SK-N-SH (cell line): ENCODE results near the gene LSP1. TPM values are rescaled to one million over a fixed set of nuclear protein-coding genes. Genes with fewer than 3 reads are reported as not detected.
A peak's percentile ranks its signal among the peaks of the same experiment; 100 is the strongest.

Experiments
- CTCF ChIA-PET: fragments of 300-600, 350-600 bp; formaldehyde crosslinking; extraction: SDS; loops from one replicate; lab custom pipeline; 2021; lab: Yijun Ruan, JAX
- POLR2A ChIA-PET: fragments of 350-600 bp; sonication (Branson Sonifier 250); formaldehyde crosslinking; extraction: SDS; loops from one replicate; lab custom pipeline; 2020; ENCODE audit warnings: antibody characterized with exemption, inconsistent platforms; lab: Yijun Ruan, JAX
- DNase-seq: peaks from one replicate; pipeline ENCODE4 v3.0.0; 2012
- H2AFZ ChIP-seq: fragments of 200-600 bp; sonication (generic); 2 replicates; pipeline ENCODE4 v1.8.1; 2016; ENCODE audit warnings: antibody characterized with exemption, mild to moderate bottlenecking, low read depth
- H3F3A ChIP-seq: fragments of 200-600 bp; sonication (generic); replicated peaks from 2 replicates; pipeline ENCODE3; 2016; ENCODE audit warnings: antibody characterized with exemption, mild to moderate bottlenecking; ENCODE audit not compliant: insufficient read depth
- H3K27ac ChIP-seq, 2 experiments: fragments of 200-500 bp in 1 of 2; fragments of 200-600 bp in 1 of 2; sonication (Bioruptor generic) in 1 of 2; sonication (generic), shearing (Covaris generic) in 1 of 2; 2 replicates each; pipeline versions ENCODE4 v1.5.1 to v1.6.1; 2014 to 2016; ENCODE audit warnings: low read depth in 2 of 2, inconsistent platforms in 1 of 2, low read length in 1 of 2, mild to moderate bottlenecking in 1 of 2, mixed read lengths in 1 of 2
- H3K27me3 ChIP-seq: fragments of 200-600 bp; sonication (generic), shearing (Covaris generic); 2 replicates; pipeline ENCODE4 v1.6.1; 2016; ENCODE audit warnings: mixed run types; ENCODE audit not compliant: insufficient read depth
- H3K36me3 ChIP-seq, 2 experiments: fragments of 200-500 bp in 1 of 2; fragments of 200-600 bp in 1 of 2; sonication (Bioruptor generic) in 1 of 2; sonication (generic) in 1 of 2; replicated peaks in 1 of 2; 2 replicates each; pipeline versions ENCODE3 to v1.5.1; 2014 to 2016; ENCODE audit warnings: low read length in 1 of 2, mild to moderate bottlenecking in 1 of 2; ENCODE audit not compliant: insufficient read depth in 2 of 2, control insufficient read depth in 1 of 2
- H3K4me1 ChIP-seq, 2 experiments: fragments of 200-500 bp in 1 of 2; fragments of 200-600 bp in 1 of 2; sonication (Bioruptor generic) in 1 of 2; sonication (generic), shearing (Covaris generic) in 1 of 2; 2 replicates each; pipeline versions ENCODE4 v1.5.1 to v1.6.1; 2014 to 2016; ENCODE audit warnings: low read depth in 1 of 2, low read length in 1 of 2, mixed run types in 1 of 2; ENCODE audit not compliant: insufficient read depth in 2 of 2, control insufficient read depth in 1 of 2
- H3K4me2 ChIP-seq: fragments of 200-600 bp; sonication (generic), shearing (Covaris generic); 2 replicates; pipeline ENCODE4 v1.6.1; 2017; ENCODE audit warnings: mixed run types
- H3K4me3 ChIP-seq, 2 experiments: fragments of 200-500 bp in 1 of 2; fragments of 200-600 bp in 1 of 2; sonication (Bioruptor generic) in 1 of 2; sonication (generic), shearing (Covaris generic) in 1 of 2; 2 replicates each; pipeline versions ENCODE4 v1.5.1 to v1.8.1; 2014 to 2016; ENCODE audit warnings: low read depth in 2 of 2, inconsistent platforms in 1 of 2, low read length in 1 of 2, mild to moderate bottlenecking in 1 of 2, mixed read lengths in 1 of 2, moderate library complexity in 1 of 2
- H3K79me2 ChIP-seq: fragments of 200-600 bp; sonication (generic); 2 replicates; pipeline ENCODE4 v1.8.1; 2017; ENCODE audit warnings: mild to moderate bottlenecking; ENCODE audit not compliant: insufficient read depth
- H3K9ac ChIP-seq: fragments of 200-600 bp; sonication (generic); 2 replicates; pipeline ENCODE4 v1.6.1; 2017; ENCODE audit warnings: mixed run types
- H3K9me2 ChIP-seq: fragments of 200-600 bp; sonication (generic); 2 replicates; pipeline ENCODE4 v1.6.1; 2017; ENCODE audit warnings: mixed run types
- H3K9me3 ChIP-seq: fragments of 200-600 bp; sonication (generic); 2 replicates; pipeline ENCODE4 v1.6.1; 2017; ENCODE audit warnings: mixed run types, mild to moderate bottlenecking, moderate library complexity
- H4K20me1 ChIP-seq: fragments of 200-600 bp; sonication (generic); 2 replicates; pipeline ENCODE4 v1.6.1; 2017; ENCODE audit warnings: mild to moderate bottlenecking, mixed run types; ENCODE audit not compliant: insufficient read depth
- CTCF ChIP-seq: fragments of 200-600 bp; sonication (generic); IDR thresholded peaks from 2 replicates; pipeline ENCODE4 v1.6.1; 2017; ENCODE audit warnings: antibody characterized with exemption, mild to moderate bottlenecking, moderate library complexity
- ELF1 ChIP-seq: IDR thresholded peaks from 2 replicates; pipeline ENCODE4 v1.4.0; 2012
- EP300 ChIP-seq, 2 experiments: IDR thresholded peaks; 2 replicates each; pipeline versions ENCODE4 v1.4.0 to v1.6.1; 2012; ENCODE audit warnings: borderline replicate concordance in 1 of 2, low read depth in 1 of 2, low read length in 1 of 2
- EZH2phosphoT487 ChIP-seq: fragments of 200-600 bp; sonication (generic); IDR thresholded peaks from 2 replicates; pipeline ENCODE4 v1.6.1; 2017; ENCODE audit warnings: low read depth, mixed run types, mild to moderate bottlenecking, antibody characterized with exemption, moderate library complexity, borderline replicate concordance
- FOSL2 ChIP-seq: IDR thresholded peaks from 2 replicates; pipeline ENCODE4 v1.4.0; 2012; ENCODE audit warnings: low read depth, mild to moderate bottlenecking, moderate library complexity, borderline replicate concordance
- FOXJ3 ChIP-seq: sonication (generic); formaldehyde crosslinking; IDR thresholded peaks from 2 replicates; pipeline ENCODE4 v1.5.1; 2020; ENCODE audit warnings: mild to moderate bottlenecking, missing genetic modification reagents
- FOXM1 ChIP-seq: IDR thresholded peaks from 2 replicates; pipeline ENCODE4 v1.4.0; 2012; ENCODE audit warnings: low read depth, mild to moderate bottlenecking
- GATA2 ChIP-seq: sonication (generic); formaldehyde crosslinking; IDR thresholded peaks from 2 replicates; pipeline ENCODE4 v1.5.0; 2020; ENCODE audit warnings: mild to moderate bottlenecking, missing genetic modification reagents
- MAX ChIP-seq: IDR thresholded peaks from 2 replicates; pipeline ENCODE4 v1.4.0; 2012; ENCODE audit warnings: low read depth
- MXI1 ChIP-seq: IDR thresholded peaks from 2 replicates; pipeline ENCODE4 v1.6.1; 2012; ENCODE audit warnings: mild to moderate bottlenecking, low read depth, low read length, improper control_type of control experiment
- NFIC ChIP-seq: IDR thresholded peaks from 2 replicates; pipeline ENCODE4 v1.4.0; 2012; ENCODE audit warnings: borderline replicate concordance
- RAD21 ChIP-seq: IDR thresholded peaks from 2 replicates; pipeline ENCODE4 v1.6.1; 2012; ENCODE audit warnings: mild to moderate bottlenecking, low read length
- RCOR1 ChIP-seq: fragments of 150-350 bp; IDR thresholded peaks from 2 replicates; pipeline ENCODE4 v1.6.1; 2017; ENCODE audit warnings: antibody characterized with exemption, low read length
- REST ChIP-seq: IDR thresholded peaks from 2 replicates; pipeline ENCODE4 v1.6.1; 2012; ENCODE audit warnings: mild to moderate bottlenecking, low read depth, low read length, moderate library complexity
- RXRA ChIP-seq: IDR thresholded peaks from 2 replicates; pipeline ENCODE4 v1.4.0; 2012; ENCODE audit warnings: low read depth, mild to moderate bottlenecking, borderline replicate concordance
- SIN3A ChIP-seq: IDR thresholded peaks from 2 replicates; pipeline ENCODE4 v1.6.1; 2012; ENCODE audit warnings: low read depth, mild to moderate bottlenecking, low read length, moderate library complexity, borderline replicate concordance
- TAF1 ChIP-seq: IDR thresholded peaks from 2 replicates; pipeline ENCODE4 v1.6.1; 2012; ENCODE audit warnings: low read depth, mild to moderate bottlenecking, low read length, moderate library complexity, borderline replicate concordance
- TCF12 ChIP-seq: IDR thresholded peaks from 2 replicates; pipeline ENCODE4 v1.4.0; 2012
- TEAD4 ChIP-seq: IDR thresholded peaks from 2 replicates; pipeline ENCODE4 v1.4.0; 2012; ENCODE audit warnings: mild to moderate bottlenecking, borderline replicate concordance; ENCODE audit not compliant: insufficient read depth
- YY1 ChIP-seq: IDR thresholded peaks from 2 replicates; pipeline ENCODE4 v1.4.0; 2012; ENCODE audit warnings: low read depth, mild to moderate bottlenecking
- WGBS: methylation state at CpG from one replicate; pipeline ENCODE4 v1.1.6; 2017; ENCODE audit warnings: low lambda C conversion rate; 5-methylcytosine and 5-hydroxymethylcytosine counted together
- polyA plus RNA-seq, 3 experiments: library from polyadenylated mRNA; depleted of rRNA; stranded (reverse); fragments of >200 nt; gene quantifications; 2 replicates each; pipeline ENCODE4 v1.2.3, GENCODE V29; 2012

LSP1 gene
- polyA plus RNA-seq, 1 of the 3 experiments (the other 2 are of a cell fraction), result 0.38 TPM

GRCh38 chr11:1936072-1936780, 83.3 kb downstream of the LSP1 start:
- CTCF ChIA-PET, result interaction anchor here (1.1 to 2.6 kb wide), 4 partner anchors 14 to 283 kb away, joined by 3 to 11 read pairs (median 4); no protein-coding TSS in a partner anchor

More at GRCh38 chr11:1936072-1936780, 83.3 kb downstream of the LSP1 start:
- no peaks in the 10 kb centered on the region for H3K9me2 ChIP-seq
- H3K4me3 ChIP-seq, result no peak overlapping the region
- H3K79me2 ChIP-seq, result no peaks in the 10 kb centered on the region
- H2AFZ ChIP-seq, result no peak overlapping the region
- H3K9ac ChIP-seq, result no peak overlapping the region
- TF ChIP-seq RAD21 (no peak), TEAD4 (no peak), REST (no peak), RCOR1 (no peak), TAF1 (no peak), MAX (no peak), TCF12 (no peak), EZH2phosphoT487 (no peak), GATA2 (CRISPR knock-in tag) (no peak), EP300 (IDR thresholded peaks at IDR 0.05; ENCODE audit: borderline replicate concordance in 1 of 2, low read depth in 1 of 2, low read length in 1 of 2) (no peak), ELF1 (no peak), FOSL2 (no peak), NFIC (no peak), FOXJ3 (CRISPR knock-in tag) (no peak), SIN3A (no peak), FOXM1 (no peak), YY1 (no peak), MXI1 (no peak), CTCF (no peak), RXRA (no peak)
- no peak overlapping the region for H3K27ac ChIP-seq
- POLR2A ChIA-PET, result no interaction called here
- no CpG with 5 or more reads among the region's 34 CpGs for WGBS
- H3K36me3 ChIP-seq, result no peaks in the 10 kb centered on the region
- no peaks in the 10 kb centered on the region for H3K9me3 ChIP-seq
- H3K27me3 ChIP-seq, result no peaks in the 10 kb centered on the region
- no peak overlapping the region for H3K4me2 ChIP-seq
- no peaks in the 10 kb centered on the region for H4K20me1 ChIP-seq
- no peaks in the 10 kb centered on the region for H3F3A ChIP-seq
- peaks cover 0 to 12% of the 10 kb centered on the region in 2 experiments; a peak in 1 of 4 replicates for H3K4me1 ChIP-seq
- peak; percentile 32 for DNase-seq
